ENCODE results near the gene SBF2.

Gene SBF2

GRCh38 chr11:10160350-10160749, 133.7 kb downstream of the SBF2 start:
- Histone ChIP-seq H3K79me1 (replicated peaks; ENCODE audit: low read length, poor library complexity, severe bottlenecking) (peaks cover 25% of the 10 kb centered on the region), H2BK5ac (ENCODE audit: low read depth, low read length, poor library complexity, severe bottlenecking) (no peak overlapping the region), H3K9ac (ENCODE audit: low read length) (no peak overlapping the region), H2AK5ac (ENCODE audit: low read length, severe bottlenecking) (no peak overlapping the region), H2BK120ac (ENCODE audit: low read depth, low read length) (no peak overlapping the region), H3K27me3 (ENCODE audit: control insufficient read depth in 1 of 2, insufficient read depth in 1 of 2, low read length in 2 of 2) (no peaks in the 10 kb centered on the region), H3K27ac (ENCODE audit: low read length, poor library complexity, severe bottlenecking) (no peak overlapping the region), H3K4ac (ENCODE audit: low read depth in 1 of 2, low read length in 2 of 2) (no peak overlapping the region), H2BK12ac (ENCODE audit: low read length in 2 of 2) (no peak overlapping the region), H2AFZ (ENCODE audit: low read depth, low read length) (no peak overlapping the region), H2BK15ac (ENCODE audit: low read depth, poor library complexity, severe bottlenecking) (no peak overlapping the region), H4K91ac (ENCODE audit: low read length) (no peak overlapping the region), H3K14ac (ENCODE audit: low read length in 2 of 2) (no peak overlapping the region), H3K18ac (ENCODE audit: low read depth in 1 of 2, low read length in 2 of 2) (no peak overlapping the region), H4K8ac (ENCODE audit: low read length) (no peak overlapping the region), H3K36me3 (ENCODE audit: control insufficient read depth in 1 of 2, insufficient read depth in 2 of 2, low read depth in 1 of 2, low read length in 2 of 2) (peaks cover 0 to 7% of the 10 kb centered on the region in 2 experiments), H3K9me3 (ENCODE audit: control insufficient read depth, low read length) (peaks cover 19% of the 10 kb centered on the region), H3K4me3 (ENCODE audit: insufficient read depth in 1 of 2, low read depth in 1 of 2, low read length in 2 of 2) (no peak overlapping the region), H3K23ac (ENCODE audit: low read length in 2 of 2) (no peak overlapping the region), H3K4me2 (ENCODE audit: low read length, poor library complexity, severe bottlenecking) (no peak overlapping the region), H3K4me1 (ENCODE audit: control insufficient read depth, insufficient read depth, low read depth, low read length) (peaks cover 5% of the 10 kb centered on the region)
- no peak for DNase-seq
- WGBS, result no CpG with 5 or more reads among the region's 2 CpGs

- Histone ChIP-seq H3K4me2 (ENCODE audit: low read length, poor library complexity, severe bottlenecking) (no peak overlapping the region), H3K14ac (ENCODE audit: low read length in 2 of 2) (no peak overlapping the region), H3K27ac (ENCODE audit: low read length, poor library complexity, severe bottlenecking) (no peak overlapping the region)
Observed at GRCh38 chr11:10158461-10158860, 135.6 kb downstream of the SBF2 start.

GRCh38 chr11:10155793-10156490, 138.1 kb downstream of the SBF2 start:
- H3K9me3 ChIP-seq (ENCODE audit: control insufficient read depth, low read length), result peaks cover 19% of the 10 kb centered on the region
- H3K9ac ChIP-seq (ENCODE audit: low read length), result no peak overlapping the region
- H3K4me1 ChIP-seq (ENCODE audit: control insufficient read depth, insufficient read depth, low read depth, low read length), result peaks cover 5% of the 10 kb centered on the region
- H2BK5ac ChIP-seq (ENCODE audit: low read depth, low read length, poor library complexity, severe bottlenecking), result no peak overlapping the region
- peaks cover 0 to 7% of the 10 kb centered on the region in 2 experiments for H3K36me3 ChIP-seq (ENCODE audit: control insufficient read depth in 1 of 2, insufficient read depth in 2 of 2, low read depth in 1 of 2, low read length in 2 of 2)
- H3K27ac ChIP-seq (ENCODE audit: low read length, poor library complexity, severe bottlenecking), result no peak overlapping the region
- no peak overlapping the region for H2BK15ac ChIP-seq (ENCODE audit: low read depth, poor library complexity, severe bottlenecking)
- H4K8ac ChIP-seq (ENCODE audit: low read length), result no peak overlapping the region
- H2AFZ ChIP-seq (ENCODE audit: low read depth, low read length), result no peak overlapping the region
- H3K4me3 ChIP-seq (ENCODE audit: insufficient read depth in 1 of 2, low read depth in 1 of 2, low read length in 2 of 2), result no peak overlapping the region
- no peak overlapping the region for H3K4ac ChIP-seq (ENCODE audit: low read depth in 1 of 2, low read length in 2 of 2)
- no peak overlapping the region for H2BK120ac ChIP-seq (ENCODE audit: low read depth, low read length)
- H2BK12ac ChIP-seq (ENCODE audit: low read length in 2 of 2), result no peak overlapping the region
- H3K79me1 ChIP-seq (replicated peaks; ENCODE audit: low read length, poor library complexity, severe bottlenecking), result peaks cover 18% of the 10 kb centered on the region
- H3K18ac ChIP-seq (ENCODE audit: low read depth in 1 of 2, low read length in 2 of 2), result no peak overlapping the region
- H2AK5ac ChIP-seq (ENCODE audit: low read length, severe bottlenecking), result no peak overlapping the region
- H3K4me2 ChIP-seq (ENCODE audit: low read length, poor library complexity, severe bottlenecking), result no peak overlapping the region
- H3K27me3 ChIP-seq (ENCODE audit: control insufficient read depth in 1 of 2, insufficient read depth in 1 of 2, low read length in 2 of 2), result no peaks in the 10 kb centered on the region
- H4K91ac ChIP-seq (ENCODE audit: low read length), result no peak overlapping the region
- 94% methylated on average over 17 of the region's 17 CpGs for WGBS
- peak overlapping the region in 1 of 2 experiments; percentile 9 for H3K23ac ChIP-seq (ENCODE audit: low read length in 2 of 2)
- no peak for DNase-seq
- H3K14ac ChIP-seq (ENCODE audit: low read length in 2 of 2), result peak overlapping the region in 1 of 2 experiments; percentile 18

More at GRCh38 chr11:10158461-10158860, 135.6 kb downstream of the SBF2 start:
- peaks cover 19% of the 10 kb centered on the region for H3K9me3 ChIP-seq (ENCODE audit: control insufficient read depth, low read length)
- peaks cover 5% of the 10 kb centered on the region for H3K4me1 ChIP-seq (ENCODE audit: control insufficient read depth, insufficient read depth, low read depth, low read length)
- H3K9ac ChIP-seq (ENCODE audit: low read length), result no peak overlapping the region
- H2BK12ac ChIP-seq (ENCODE audit: low read length in 2 of 2), result no peak overlapping the region
- no peak overlapping the region for H3K4me3 ChIP-seq (ENCODE audit: insufficient read depth in 1 of 2, low read depth in 1 of 2, low read length in 2 of 2)
- no peak overlapping the region for H4K8ac ChIP-seq (ENCODE audit: low read length)
- H3K23ac ChIP-seq (ENCODE audit: low read length in 2 of 2), result no peak overlapping the region
- no peak overlapping the region for H3K4ac ChIP-seq (ENCODE audit: low read depth in 1 of 2, low read length in 2 of 2)
- H4K91ac ChIP-seq (ENCODE audit: low read length), result no peak overlapping the region
- H3K36me3 ChIP-seq (ENCODE audit: control insufficient read depth in 1 of 2, insufficient read depth in 2 of 2, low read depth in 1 of 2, low read length in 2 of 2), result peaks cover 0 to 7% of the 10 kb centered on the region in 2 experiments
- no peak overlapping the region for H2BK5ac ChIP-seq (ENCODE audit: low read depth, low read length, poor library complexity, severe bottlenecking)
- H2BK120ac ChIP-seq (ENCODE audit: low read depth, low read length), result no peak overlapping the region
- no peak overlapping the region for H2AFZ ChIP-seq (ENCODE audit: low read depth, low read length)
- H3K18ac ChIP-seq (ENCODE audit: low read depth in 1 of 2, low read length in 2 of 2), result no peak overlapping the region
- no peak overlapping the region for H2AK5ac ChIP-seq (ENCODE audit: low read length, severe bottlenecking)
- peaks cover 18% of the 10 kb centered on the region for H3K79me1 ChIP-seq (replicated peaks; ENCODE audit: low read length, poor library complexity, severe bottlenecking)
- H3K27me3 ChIP-seq (ENCODE audit: control insufficient read depth in 1 of 2, insufficient read depth in 1 of 2, low read length in 2 of 2), result no peaks in the 10 kb centered on the region
- DNase-seq, result no peak
- no peak overlapping the region for H2BK15ac ChIP-seq (ENCODE audit: low read depth, poor library complexity, severe bottlenecking)

- Histone ChIP-seq H3K27ac (ENCODE audit: low read length, poor library complexity, severe bottlenecking) (no peak overlapping the region), H2AFZ (ENCODE audit: low read depth, low read length) (no peak overlapping the region), H2BK12ac (ENCODE audit: low read length in 2 of 2) (no peak overlapping the region), H3K23ac (ENCODE audit: low read length in 2 of 2) (no peak overlapping the region), H2AK5ac (ENCODE audit: low read length, severe bottlenecking) (no peak overlapping the region), H3K27me3 (ENCODE audit: control insufficient read depth in 1 of 2, insufficient read depth in 1 of 2, low read length in 2 of 2) (no peaks in the 10 kb centered on the region), H3K14ac (ENCODE audit: low read length in 2 of 2) (no peak overlapping the region), H3K36me3 (ENCODE audit: control insufficient read depth in 1 of 2, insufficient read depth in 2 of 2, low read depth in 1 of 2, low read length in 2 of 2) (peaks cover 0 to 1% of the 10 kb centered on the region in 2 experiments), H3K79me1 (replicated peaks; ENCODE audit: low read length, poor library complexity, severe bottlenecking) (peaks cover 9% of the 10 kb centered on the region), H3K4me2 (ENCODE audit: low read length, poor library complexity, severe bottlenecking) (no peak overlapping the region), H2BK120ac (ENCODE audit: low read depth, low read length) (no peak overlapping the region), H2BK15ac (ENCODE audit: low read depth, poor library complexity, severe bottlenecking) (no peak overlapping the region), H4K91ac (ENCODE audit: low read length) (no peak overlapping the region), H3K4me1 (ENCODE audit: control insufficient read depth, insufficient read depth, low read depth, low read length) (peaks cover 1% of the 10 kb centered on the region), H3K9ac (ENCODE audit: low read length) (no peak overlapping the region), H3K18ac (ENCODE audit: low read depth in 1 of 2, low read length in 2 of 2) (no peak overlapping the region), H3K4ac (ENCODE audit: low read depth in 1 of 2, low read length in 2 of 2) (no peak overlapping the region), H3K4me3 (ENCODE audit: insufficient read depth in 1 of 2, low read depth in 1 of 2, low read length in 2 of 2) (no peak overlapping the region), H3K9me3 (ENCODE audit: control insufficient read depth, low read length) (peaks cover 4% of the 10 kb centered on the region), H4K8ac (ENCODE audit: low read length) (no peak overlapping the region), H2BK5ac (ENCODE audit: low read depth, low read length, poor library complexity, severe bottlenecking) (no peak overlapping the region)
- 100% methylated on average over 1 of the region's 2 CpGs for WGBS
- DNase-seq, result no peak
Observed at GRCh38 chr11:10150800-10151199, 143.2 kb downstream of the SBF2 start.

All from mesenchymal stem cell (in vitro differentiated cells and primary cell).